Spleen (tissue), 7 donors: ENCODE data around the gene ZNF175.

Source experiments
- POLR2A ChIP-seq, 3 donors: fragments of 450-650 bp; IDR thresholded peaks; one replicate each; pipeline ENCODE4 v1.5.1; 2017; ENCODE audit warnings: antibody characterized with exemption in 3 of 3, mild to moderate bottlenecking in 1 of 3
- POLR2AphosphoS5 ChIP-seq, 3 donors: sonication (generic); formaldehyde crosslinking; IDR thresholded peaks; one replicate each; pipeline ENCODE4 v1.5.1; 2017; ENCODE audit warnings: antibody characterized with exemption in 3 of 3
- TF ChIP-seq, protein P1 (sequence below), 11 experiments: fragments of 200-600 bp in 7 of 11; fragments of 450-650 bp in 4 of 11; sonication (generic) in 4 of 11; IDR thresholded peaks in 8 of 11; conservative IDR thresholded peaks in 3 of 11; 1 replicate in 7 of 11; 2 replicates in 4 of 11; pipeline versions ENCODE4 v1.4.0 to v1.8.0; 2016 to 2021; ENCODE audit warnings: antibody characterized with exemption in 11 of 11, inconsistent platforms in 4 of 11, mild to moderate bottlenecking in 1 of 11
- donor health status: DM: no; HTN: no; CAD: no; lungs with moderate emphysema.
- donor health status: DM: no; HTN: no; CAD: no.
- donor health status: DM: no; HTN: no; CAD: no.

DNA sequence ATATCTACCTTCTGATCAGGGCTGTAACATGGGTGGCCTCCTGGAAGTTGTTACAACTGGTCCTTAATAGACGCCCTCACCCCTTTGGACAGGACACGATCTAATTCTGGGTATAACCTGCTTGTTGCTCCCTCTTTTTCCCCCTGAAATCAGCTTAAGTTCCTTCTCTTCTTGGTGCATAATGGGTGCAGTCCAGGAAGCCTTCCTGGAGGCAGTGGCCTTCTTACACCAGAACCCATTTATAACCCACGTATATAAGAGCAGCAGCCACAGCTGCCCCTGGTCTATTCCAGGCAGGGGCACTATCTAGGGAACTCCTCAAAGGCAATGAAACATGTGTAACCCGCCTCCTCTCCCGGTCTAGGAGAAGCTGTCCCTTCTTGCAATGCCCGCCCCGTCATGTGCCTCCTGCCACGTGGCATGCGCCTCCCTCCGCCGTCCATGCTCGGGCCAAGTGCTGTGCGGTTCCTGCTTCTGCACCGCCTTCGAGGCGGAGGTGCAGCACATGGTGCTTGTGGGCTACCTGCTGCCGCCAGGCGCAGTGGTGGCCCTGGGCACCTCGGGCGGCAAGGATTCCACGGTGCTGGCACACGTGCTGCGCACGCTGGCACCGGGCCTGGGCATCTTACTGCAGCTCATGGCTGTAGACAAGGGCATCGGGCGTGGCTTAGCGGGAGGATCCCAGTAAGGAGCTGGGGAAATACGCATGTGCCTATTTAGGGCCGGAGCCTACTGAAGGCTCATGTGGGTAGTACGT is 27.3 kb downstream of the ZNF175 start:
- TF ChIP-seq, protein P1, sequence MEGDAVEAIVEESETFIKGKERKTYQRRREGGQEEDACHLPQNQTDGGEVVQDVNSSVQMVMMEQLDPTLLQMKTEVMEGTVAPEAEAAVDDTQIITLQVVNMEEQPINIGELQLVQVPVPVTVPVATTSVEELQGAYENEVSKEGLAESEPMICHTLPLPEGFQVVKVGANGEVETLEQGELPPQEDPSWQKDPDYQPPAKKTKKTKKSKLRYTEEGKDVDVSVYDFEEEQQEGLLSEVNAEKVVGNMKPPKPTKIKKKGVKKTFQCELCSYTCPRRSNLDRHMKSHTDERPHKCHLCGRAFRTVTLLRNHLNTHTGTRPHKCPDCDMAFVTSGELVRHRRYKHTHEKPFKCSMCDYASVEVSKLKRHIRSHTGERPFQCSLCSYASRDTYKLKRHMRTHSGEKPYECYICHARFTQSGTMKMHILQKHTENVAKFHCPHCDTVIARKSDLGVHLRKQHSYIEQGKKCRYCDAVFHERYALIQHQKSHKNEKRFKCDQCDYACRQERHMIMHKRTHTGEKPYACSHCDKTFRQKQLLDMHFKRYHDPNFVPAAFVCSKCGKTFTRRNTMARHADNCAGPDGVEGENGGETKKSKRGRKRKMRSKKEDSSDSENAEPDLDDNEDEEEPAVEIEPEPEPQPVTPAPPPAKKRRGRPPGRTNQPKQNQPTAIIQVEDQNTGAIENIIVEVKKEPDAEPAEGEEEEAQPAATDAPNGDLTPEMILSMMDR (IDR thresholded peaks at IDR 0.05 in 8 of 11, conservative IDR thresholded peaks at IDR 0.05 in 3 of 11): no peak
- no peak for TF ChIP-seq POLR2A (IDR thresholded peaks at IDR 0.05)
- TF ChIP-seq POLR2AphosphoS5 (IDR thresholded peaks at IDR 0.05): no peak
